Measurements from ENCODE around the gene TARBP2. TPM values are rescaled to one million over a fixed set of nuclear protein-coding genes. Genes with fewer than 3 reads are reported as not detected.

TARBP2 gene
- total and polyA plus RNA-seq, 7 donors = 7.6 to 23.3 (median 10.8) TPM

DNA sequence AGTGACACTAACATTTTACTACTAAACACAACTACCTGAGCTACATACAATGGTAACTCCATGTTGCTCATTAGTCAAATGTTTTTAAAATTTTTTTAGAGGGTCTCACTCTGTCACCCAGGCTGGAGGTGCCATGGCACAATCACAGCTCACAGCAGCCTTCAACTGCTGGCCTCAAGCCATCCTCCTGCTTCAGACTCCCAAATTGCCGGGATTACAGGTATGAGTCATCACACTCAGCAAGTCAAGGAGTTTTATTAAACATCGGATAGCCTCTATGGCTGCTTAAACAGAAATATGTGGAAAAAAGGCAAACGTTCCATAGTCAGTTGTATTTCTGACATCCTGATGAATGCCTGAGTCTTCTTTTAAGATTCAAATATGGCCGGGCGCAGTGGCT, 17.3 kb downstream of the TARBP2 start:
- Histone ChIP-seq H3K36me3 (ENCODE audit: insufficient read depth in 1 of 2, low read depth in 1 of 2) (peaks cover 20 to 100% of the 10 kb centered on the region in 2 donors), H3K9me3 (no peaks in the 10 kb centered on the region), H3K27me3 (ENCODE audit: insufficient read depth in 3 of 3, low read length in 2 of 3) (no peaks in the 10 kb centered on the region), H3K27ac (no peak overlapping the region), H3K4me1 (no peaks in the 10 kb centered on the region), H3K4me3 (no peak overlapping the region)
- TF ChIP-seq, protein P1, sequence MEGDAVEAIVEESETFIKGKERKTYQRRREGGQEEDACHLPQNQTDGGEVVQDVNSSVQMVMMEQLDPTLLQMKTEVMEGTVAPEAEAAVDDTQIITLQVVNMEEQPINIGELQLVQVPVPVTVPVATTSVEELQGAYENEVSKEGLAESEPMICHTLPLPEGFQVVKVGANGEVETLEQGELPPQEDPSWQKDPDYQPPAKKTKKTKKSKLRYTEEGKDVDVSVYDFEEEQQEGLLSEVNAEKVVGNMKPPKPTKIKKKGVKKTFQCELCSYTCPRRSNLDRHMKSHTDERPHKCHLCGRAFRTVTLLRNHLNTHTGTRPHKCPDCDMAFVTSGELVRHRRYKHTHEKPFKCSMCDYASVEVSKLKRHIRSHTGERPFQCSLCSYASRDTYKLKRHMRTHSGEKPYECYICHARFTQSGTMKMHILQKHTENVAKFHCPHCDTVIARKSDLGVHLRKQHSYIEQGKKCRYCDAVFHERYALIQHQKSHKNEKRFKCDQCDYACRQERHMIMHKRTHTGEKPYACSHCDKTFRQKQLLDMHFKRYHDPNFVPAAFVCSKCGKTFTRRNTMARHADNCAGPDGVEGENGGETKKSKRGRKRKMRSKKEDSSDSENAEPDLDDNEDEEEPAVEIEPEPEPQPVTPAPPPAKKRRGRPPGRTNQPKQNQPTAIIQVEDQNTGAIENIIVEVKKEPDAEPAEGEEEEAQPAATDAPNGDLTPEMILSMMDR (IDR thresholded peaks at IDR 0.05) = no peak
- ATAC-seq (no peak), DNase-seq (no peak)
- intact Hi-C loops (cut with DNase I) = no loop called here
- WGBS, 3 donors = 73 to 85% (median 76%) methylated on average over 5 of the region's 5 CpGs

DNA sequence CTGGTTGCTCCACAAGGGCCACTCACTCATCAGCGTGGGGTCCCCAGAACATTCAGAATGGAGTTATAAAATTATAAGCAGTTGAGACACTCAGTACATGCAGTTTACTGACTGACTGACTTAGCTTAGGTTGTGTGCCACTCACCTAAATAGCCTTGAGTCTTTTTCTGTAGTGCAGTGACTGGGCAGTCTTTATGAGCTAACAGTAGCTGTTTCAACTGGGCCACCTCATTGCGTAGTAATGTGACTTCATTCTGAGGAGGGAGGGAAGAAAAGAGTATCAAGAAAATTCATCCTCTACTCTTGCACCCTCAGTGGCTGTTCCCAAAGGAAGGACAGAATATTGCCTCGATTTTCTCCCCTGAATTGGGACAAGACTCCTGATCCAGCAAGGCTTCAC, 22.0 kb downstream of the TARBP2 start:
- WGBS, 3 donors = 95 to 98% (median 95%) methylated on average over 3 of the region's 3 CpGs
- TF ChIP-seq, protein P1 (IDR thresholded peaks at IDR 0.05) = no peak
- intact Hi-C loops (cut with DNase I) = no loop called here
- peaks cover 7 to 100% of the 10 kb centered on the region in 2 donors for H3K36me3 ChIP-seq (ENCODE audit: insufficient read depth in 1 of 2, low read depth in 1 of 2)
- H3K27me3 ChIP-seq (ENCODE audit: insufficient read depth in 3 of 3, low read length in 2 of 3) = no peaks in the 10 kb centered on the region
- no peak for ATAC-seq
- no peaks in the 10 kb centered on the region for H3K9me3 ChIP-seq
- no peaks in the 10 kb centered on the region for H3K4me1 ChIP-seq
- no peak for DNase-seq
- no peak overlapping the region for H3K27ac ChIP-seq
- H3K4me3 ChIP-seq = no peak overlapping the region

DNA sequence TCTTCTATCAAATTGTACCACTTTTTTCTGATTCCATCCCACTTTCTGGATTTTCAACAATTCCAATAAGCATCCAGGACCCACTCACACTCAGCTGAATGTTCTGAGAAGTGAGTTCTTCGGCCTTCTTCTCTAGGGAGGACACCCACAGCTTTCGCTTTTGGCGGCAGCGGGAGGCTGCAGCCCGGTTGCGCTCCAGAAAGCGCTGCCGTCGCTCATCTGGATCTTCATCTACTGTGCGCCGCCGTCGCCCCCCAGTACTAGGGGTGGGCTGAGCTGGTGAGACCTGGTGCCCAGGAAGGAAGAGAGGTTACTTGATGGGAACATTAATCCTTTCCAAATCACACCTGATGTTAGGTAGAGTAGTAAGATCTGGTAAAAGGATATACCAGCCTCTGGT, 23.4 kb downstream of the TARBP2 start:
- no peak for DNase-seq
- intact Hi-C loops (cut with DNase I) = no loop called here

DNA sequence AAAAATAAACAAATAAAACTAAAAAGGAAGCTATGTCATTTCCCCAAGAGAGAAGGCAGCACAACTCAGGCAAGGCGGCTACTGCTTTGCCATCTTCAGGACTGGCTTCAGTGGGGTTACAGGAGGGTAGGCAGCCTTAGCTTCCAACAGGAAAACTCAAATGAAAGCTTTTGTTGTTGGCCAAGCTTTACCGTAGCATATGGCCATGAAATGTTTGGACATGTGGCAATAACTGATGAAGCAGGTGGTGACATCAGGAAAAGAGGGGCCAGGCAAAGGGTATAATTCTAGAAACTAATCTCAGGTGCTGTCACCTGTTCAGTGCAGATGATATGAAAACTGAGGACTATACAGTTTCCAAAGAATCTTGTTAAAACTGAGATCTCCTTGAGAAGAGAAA, 29.0 kb downstream of the TARBP2 start:
- DNase-seq (no peak), ATAC-seq (no peak)
- Histone ChIP-seq H3K27ac (no peak overlapping the region), H3K4me1 (no peaks in the 10 kb centered on the region), H3K4me3 (no peak overlapping the region), H3K9me3 (no peaks in the 10 kb centered on the region), H3K27me3 (ENCODE audit: insufficient read depth in 3 of 3, low read length in 2 of 3) (no peaks in the 10 kb centered on the region), H3K36me3 (ENCODE audit: insufficient read depth in 1 of 2, low read depth in 1 of 2) (peaks cover 20 to 99% of the 10 kb centered on the region in 2 donors)
- TF ChIP-seq, protein P1 (IDR thresholded peaks at IDR 0.05) = no peak
- intact Hi-C loops (cut with DNase I) = no loop called here
- 76 to 94% (median 88%) methylated on average over 2 of the region's 2 CpGs for WGBS, 3 donors

More for the DNA sequence above, 23.4 kb downstream of the TARBP2 start:
- no peaks in the 10 kb centered on the region for H3K4me1 ChIP-seq
- no peaks in the 10 kb centered on the region for H3K27me3 ChIP-seq (ENCODE audit: insufficient read depth in 3 of 3, low read length in 2 of 3)
- TF ChIP-seq, protein P1 (IDR thresholded peaks at IDR 0.05) = no peak
- 95 to 97% (median 96%) methylated on average over 13 of the region's 13 CpGs for WGBS, 3 donors
- no peak overlapping the region for H3K27ac ChIP-seq
- H3K4me3 ChIP-seq = no peak overlapping the region
- no peak for ATAC-seq
- peaks cover 7 to 99% of the 10 kb centered on the region in 2 donors for H3K36me3 ChIP-seq (ENCODE audit: insufficient read depth in 1 of 2, low read depth in 1 of 2)
- H3K9me3 ChIP-seq = no peaks in the 10 kb centered on the region

DNA sequence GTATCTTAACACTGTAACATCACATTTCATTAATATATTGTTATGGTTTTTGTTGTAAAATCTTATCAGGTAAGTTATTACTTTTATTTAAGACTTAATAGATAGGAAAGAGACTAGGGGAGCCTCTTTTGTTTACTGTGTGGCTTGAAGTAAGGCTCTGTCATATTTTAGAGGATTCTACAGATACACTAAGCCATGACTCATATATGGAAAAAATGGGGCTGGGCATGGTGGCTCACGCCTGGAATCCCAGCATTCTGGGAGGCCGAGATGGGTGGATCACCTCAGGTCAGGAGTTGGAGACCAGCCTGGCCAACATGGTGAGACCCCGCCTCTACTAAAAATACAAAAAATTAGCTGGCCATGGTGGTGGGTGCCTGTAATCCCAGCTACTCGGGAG, 29.8 kb downstream of the TARBP2 start:
- WGBS, 3 donors = 96% methylated on average over 4 of the region's 4 CpGs
- H3K36me3 ChIP-seq (ENCODE audit: insufficient read depth in 1 of 2, low read depth in 1 of 2) = peaks cover 22 to 99% of the 10 kb centered on the region in 2 donors
- ATAC-seq (no peak), DNase-seq (no peak)
- H3K27ac ChIP-seq = no peak overlapping the region
- intact Hi-C loops (cut with DNase I) = no loop called here
- no peaks in the 10 kb centered on the region for H3K9me3 ChIP-seq
- no peaks in the 10 kb centered on the region for H3K27me3 ChIP-seq (ENCODE audit: insufficient read depth in 3 of 3, low read length in 2 of 3)
- TF ChIP-seq, protein P1 (IDR thresholded peaks at IDR 0.05) = no peak
- H3K4me1 ChIP-seq = no peaks in the 10 kb centered on the region
- H3K4me3 ChIP-seq = no peak overlapping the region
